HuH-7 (cell line): ENCODE measurements around the gene ZNF319.

Experiments used
- DNase-seq: peaks from one replicate; pipeline ENCODE4 v3.0.0; 2011; ENCODE audit warnings: low spot score

Gene ZNF319

GRCh38 chr16:58037365-58038057 lies 37.0 kb upstream of the ZNF319 start:
- no peak for DNase-seq

- DNase-seq: no peak
These were observed 36.5 kb upstream of the ZNF319 start for GRCh38 chr16:58036943-58037342.

- DNase-seq: no peak
These were observed 35.1 kb upstream of the ZNF319 start for GRCh38 chr16:58035356-58036170.

GRCh38 chr16:58034774-58035173 lies 34.3 kb upstream of the ZNF319 start:
- DNase-seq: no peak

GRCh38 chr16:58034128-58034685 lies 33.7 kb upstream of the ZNF319 start:
- DNase-seq: no peak

- DNase-seq: no peak
These were observed 32.3 kb upstream of the ZNF319 start for GRCh38 chr16:58032710-58033293.

GRCh38 chr16:58031016-58031800 lies 30.7 kb upstream of the ZNF319 start:
- DNase-seq: no peak

- no peak for DNase-seq
These were observed 29.8 kb upstream of the ZNF319 start for GRCh38 chr16:58030136-58030840.

- DNase-seq: no peak
These were observed 28.9 kb upstream of the ZNF319 start for GRCh38 chr16:58029410-58029809.

- no peak for DNase-seq
These were observed 28.1 kb upstream of the ZNF319 start for GRCh38 chr16:58028541-58029070.

- DNase-seq: no peak
These were observed 27.5 kb upstream of the ZNF319 start for GRCh38 chr16:58027916-58028455.

GRCh38 chr16:58027161-58027915 lies 26.9 kb upstream of the ZNF319 start:
- peak; percentile 68 for DNase-seq

- no peak for DNase-seq
These were observed 26.3 kb upstream of the ZNF319 start for GRCh38 chr16:58026705-58027160.

GRCh38 chr16:58026139-58026704 lies 25.8 kb upstream of the ZNF319 start:
- no peak for DNase-seq

GRCh38 chr16:58025351-58026138 lies 25.1 kb upstream of the ZNF319 start, which contains the start of gene MMP15:
TSS of gene MMP15 (plus strand) at chr16:58025754. CDS start at chr16:58026351, 597 bp downstream.
- peak; percentile 75 for DNase-seq

GRCh38 chr16:58024486-58025350 lies 24.2 kb upstream of the ZNF319 start:
- DNase-seq: peak; percentile 80

GRCh38 chr16:58022601-58023371 lies 22.3 kb upstream of the ZNF319 start:
- DNase-seq: no peak
